Effector CD8-positive, alpha-beta T cell (primary cell): ENCODE measurements around the gene TAGLN.
A peak's percentile ranks its signal among the peaks of the same experiment; 100 is the strongest.
"Not testable (repeated sequence)": the region's sequence is repeated elsewhere in the genome, so short reads cannot be mapped to it uniquely, and the experiment has no call there.

ENCODE experiments used
- DNase-seq: peaks from one replicate; lab custom pipeline; 2025; lab: John Stamatoyannopoulos, UW

The TAGLN gene

GRCh38 chr11:117180661-117181585, 18.2 kb upstream of the TAGLN start:
- DNase-seq: peak; percentile 22

- no peak for DNase-seq
Measured at GRCh38 chr11:117181586-117182550, 17.3 kb upstream of the TAGLN start.

- DNase-seq: no peak
Measured at GRCh38 chr11:117182551-117182935, 16.6 kb upstream of the TAGLN start.

GRCh38 chr11:117183178-117183577, 16.0 kb upstream of the TAGLN start:
- DNase-seq: not testable (repeated sequence)

GRCh38 chr11:117183724-117184349, 15.3 kb upstream of the TAGLN start:
- no peak for DNase-seq

GRCh38 chr11:117185736-117186430, 13.3 kb upstream of the TAGLN start:
- no peak for DNase-seq

- DNase-seq: no peak
Measured at GRCh38 chr11:117186431-117186761, 12.8 kb upstream of the TAGLN start.

GRCh38 chr11:117187007-117187406, 12.2 kb upstream of the TAGLN start:
- DNase-seq: no peak

GRCh38 chr11:117187428-117187798, 11.8 kb upstream of the TAGLN start:
- no peak for DNase-seq

GRCh38 chr11:117187799-117188481, 11.2 kb upstream of the TAGLN start:
- DNase-seq: no peak

GRCh38 chr11:117188620-117189081, 10.5 kb upstream of the TAGLN start:
- DNase-seq: no peak

- DNase-seq: no peak
Measured at GRCh38 chr11:117189191-117189940, 9.8 kb upstream of the TAGLN start.

GRCh38 chr11:117189941-117190544, 9.1 kb upstream of the TAGLN start:
- DNase-seq: no peak

- no peak for DNase-seq
Measured at GRCh38 chr11:117191680-117192400, 7.3 kb upstream of the TAGLN start.

GRCh38 chr11:117192401-117192875, 6.7 kb upstream of the TAGLN start:
- DNase-seq: no peak

- no peak for DNase-seq
Measured at GRCh38 chr11:117193130-117194020, 5.8 kb upstream of the TAGLN start.

GRCh38 chr11:117194267-117194666, 4.9 kb upstream of the TAGLN start:
- no peak for DNase-seq

GRCh38 chr11:117195258-117195657, 3.9 kb upstream of the TAGLN start:
- no peak for DNase-seq
